LNCAP (cell line): ENCODE results near the gene ARSG.

Experiments
- TF ChIP-seq, protein P1 (sequence below): fragments of 450-650 bp; IDR thresholded peaks from 2 replicates; pipeline ENCODE4 v1.5.1; 2017; ENCODE audit warnings: mild to moderate bottlenecking

ARSG gene

DNA sequence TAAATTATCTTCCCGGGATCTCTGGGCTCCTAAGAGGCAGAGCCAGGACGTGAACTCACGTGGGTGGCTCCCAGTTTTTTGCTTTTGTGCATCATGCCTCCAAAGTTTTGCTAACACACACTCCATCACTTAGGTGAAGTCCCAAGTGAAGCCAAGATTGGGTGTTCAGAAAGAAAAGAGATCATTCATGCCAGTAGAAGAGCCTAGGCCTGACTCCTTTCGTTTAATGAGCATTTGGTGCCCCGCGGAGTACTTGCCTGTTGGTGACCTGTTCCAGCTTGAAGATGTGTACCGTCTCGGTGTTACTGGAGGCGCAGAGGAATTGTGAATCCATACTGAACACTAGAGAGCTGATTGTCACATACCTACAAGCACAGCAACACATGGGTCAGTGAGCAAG is 141.9 kb downstream of the ARSG start:
- TF ChIP-seq, protein P1, sequence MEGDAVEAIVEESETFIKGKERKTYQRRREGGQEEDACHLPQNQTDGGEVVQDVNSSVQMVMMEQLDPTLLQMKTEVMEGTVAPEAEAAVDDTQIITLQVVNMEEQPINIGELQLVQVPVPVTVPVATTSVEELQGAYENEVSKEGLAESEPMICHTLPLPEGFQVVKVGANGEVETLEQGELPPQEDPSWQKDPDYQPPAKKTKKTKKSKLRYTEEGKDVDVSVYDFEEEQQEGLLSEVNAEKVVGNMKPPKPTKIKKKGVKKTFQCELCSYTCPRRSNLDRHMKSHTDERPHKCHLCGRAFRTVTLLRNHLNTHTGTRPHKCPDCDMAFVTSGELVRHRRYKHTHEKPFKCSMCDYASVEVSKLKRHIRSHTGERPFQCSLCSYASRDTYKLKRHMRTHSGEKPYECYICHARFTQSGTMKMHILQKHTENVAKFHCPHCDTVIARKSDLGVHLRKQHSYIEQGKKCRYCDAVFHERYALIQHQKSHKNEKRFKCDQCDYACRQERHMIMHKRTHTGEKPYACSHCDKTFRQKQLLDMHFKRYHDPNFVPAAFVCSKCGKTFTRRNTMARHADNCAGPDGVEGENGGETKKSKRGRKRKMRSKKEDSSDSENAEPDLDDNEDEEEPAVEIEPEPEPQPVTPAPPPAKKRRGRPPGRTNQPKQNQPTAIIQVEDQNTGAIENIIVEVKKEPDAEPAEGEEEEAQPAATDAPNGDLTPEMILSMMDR: no peak

DNA sequence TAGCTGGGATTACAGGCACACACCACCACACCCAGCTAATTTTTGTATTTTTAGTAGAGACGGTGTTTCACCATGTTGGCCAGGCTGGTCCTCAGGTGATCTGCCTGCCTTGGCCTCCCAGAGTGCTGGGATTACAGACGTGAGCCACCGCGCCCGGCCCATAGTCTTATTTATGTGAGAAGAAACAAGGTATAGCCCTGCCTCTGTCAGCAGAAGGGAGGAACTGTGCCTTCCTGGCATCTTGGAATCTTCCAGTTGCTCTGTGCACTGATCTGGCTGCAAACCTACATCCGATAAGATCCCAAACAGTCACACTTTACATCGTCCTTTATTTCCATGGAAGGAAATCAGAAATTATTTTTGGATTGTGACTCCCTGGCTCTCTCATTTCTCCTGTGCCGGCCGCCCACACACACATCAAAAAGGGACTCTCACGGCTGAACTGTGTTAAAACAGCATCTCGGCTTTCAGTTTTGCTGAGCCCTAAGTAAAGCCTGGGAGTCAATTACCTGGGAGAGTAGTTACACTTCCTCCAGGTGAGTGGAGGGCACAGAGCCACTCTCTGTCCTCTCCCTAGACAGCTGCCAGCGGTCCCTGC is 142.7 kb downstream of the ARSG start:
- TF ChIP-seq, protein P1: no peak

DNA sequence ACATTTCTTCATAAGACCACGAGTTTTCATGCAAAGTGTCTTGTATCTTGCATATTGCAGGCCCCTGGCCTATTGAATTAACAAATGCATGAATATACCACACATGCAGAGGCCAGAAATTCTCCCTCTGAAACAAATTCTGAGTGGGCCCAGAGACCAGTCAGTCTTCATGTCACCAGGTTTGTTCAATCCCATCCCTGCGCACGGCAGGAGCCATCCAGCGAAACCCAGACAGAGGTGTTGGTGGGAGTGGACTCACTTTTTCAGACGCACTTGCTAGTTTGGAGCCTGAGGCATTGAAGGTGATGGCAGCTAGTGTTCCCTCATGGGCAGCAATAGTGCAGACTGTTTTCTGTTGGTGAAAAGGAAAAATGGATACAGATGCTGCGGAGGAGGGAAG is 144.1 kb downstream of the ARSG start:
- TF ChIP-seq, protein P1: no peak

DNA sequence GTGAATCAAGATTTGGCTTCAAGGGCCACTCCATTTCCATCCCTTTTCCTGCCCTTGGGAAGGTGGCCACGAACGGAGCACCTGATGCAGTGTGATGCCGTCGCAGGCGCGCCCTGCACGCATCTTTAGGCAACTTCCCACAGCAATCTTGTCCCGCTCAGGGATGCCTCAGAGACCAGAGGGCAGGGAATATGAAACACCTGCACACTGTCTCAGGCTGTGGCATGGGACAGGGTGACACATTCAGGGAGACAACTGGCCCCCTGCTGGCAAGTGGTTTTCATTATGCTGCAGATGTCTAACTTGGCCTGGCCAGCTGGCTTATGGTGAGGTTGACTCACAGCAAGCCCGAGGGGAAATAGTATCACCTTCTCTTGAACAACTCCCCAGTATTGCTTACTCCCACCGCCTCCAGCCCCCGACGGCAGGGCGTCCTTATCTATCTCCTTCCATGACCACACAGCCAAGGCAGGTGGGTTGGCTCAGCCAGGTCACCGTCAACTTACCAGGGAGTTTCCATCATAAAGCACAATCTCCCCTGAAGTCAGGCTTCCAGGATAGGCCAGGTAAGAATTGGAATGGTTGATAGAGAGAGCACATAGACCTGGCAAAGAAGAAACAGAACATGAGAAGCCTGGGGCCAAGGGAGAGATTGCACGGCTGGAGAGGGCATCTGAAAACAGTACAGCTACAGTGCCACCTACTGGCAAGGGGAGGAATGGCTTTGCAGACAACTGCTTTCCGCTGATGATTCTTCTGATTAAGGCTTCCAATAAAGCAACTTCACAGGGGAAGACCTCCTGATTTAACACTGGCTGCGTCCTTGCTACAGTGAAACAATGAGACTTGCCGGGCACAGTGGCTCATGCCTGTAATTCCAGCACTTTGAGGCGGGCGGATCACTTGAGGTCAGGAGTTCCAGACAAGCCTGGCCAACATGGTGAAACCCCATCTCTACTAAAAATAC is 144.9 kb downstream of the ARSG start:
- TF ChIP-seq, protein P1: peak; percentile 92

DNA sequence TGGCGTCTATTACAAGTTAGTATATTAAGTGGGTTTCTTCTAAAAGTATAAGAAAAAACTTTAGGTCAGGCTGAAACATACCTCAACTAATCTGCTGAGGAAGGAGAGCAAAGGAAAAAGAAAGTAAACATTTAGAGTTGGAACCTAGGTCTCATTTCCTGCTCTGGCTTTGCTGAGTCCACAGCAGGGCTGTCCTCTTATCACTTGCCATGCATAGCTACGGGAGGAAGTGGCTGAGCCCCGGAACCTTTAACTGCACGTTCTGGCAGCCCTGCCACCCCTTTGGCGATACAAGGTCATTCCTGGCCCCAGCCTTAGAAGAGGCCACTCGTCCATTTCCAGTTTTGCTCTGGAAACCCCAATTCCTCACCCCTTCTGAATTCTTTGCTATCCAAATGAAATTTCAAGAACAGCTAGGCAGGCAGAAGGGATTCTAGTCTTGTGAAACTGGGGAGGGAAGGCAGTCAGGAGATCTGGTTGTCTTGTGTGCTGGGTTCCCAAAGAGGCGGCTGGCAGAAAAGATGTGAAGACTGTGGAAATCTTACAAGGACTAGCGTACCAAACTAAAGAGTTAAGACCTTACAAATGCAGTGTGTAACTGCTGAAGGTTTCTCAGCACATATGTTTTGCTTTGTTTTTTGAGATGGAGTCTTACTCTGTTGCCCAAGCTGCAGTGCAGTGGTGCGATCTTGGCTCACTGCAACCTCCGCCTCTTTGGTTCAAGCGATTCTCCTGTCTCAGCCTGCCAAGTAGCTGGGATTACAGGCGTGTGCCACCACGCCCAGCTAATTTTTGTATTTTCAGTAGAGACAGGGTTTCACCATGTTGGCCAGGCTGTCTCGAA is 146.9 kb downstream of the ARSG start:
- TF ChIP-seq, protein P1: no peak

DNA sequence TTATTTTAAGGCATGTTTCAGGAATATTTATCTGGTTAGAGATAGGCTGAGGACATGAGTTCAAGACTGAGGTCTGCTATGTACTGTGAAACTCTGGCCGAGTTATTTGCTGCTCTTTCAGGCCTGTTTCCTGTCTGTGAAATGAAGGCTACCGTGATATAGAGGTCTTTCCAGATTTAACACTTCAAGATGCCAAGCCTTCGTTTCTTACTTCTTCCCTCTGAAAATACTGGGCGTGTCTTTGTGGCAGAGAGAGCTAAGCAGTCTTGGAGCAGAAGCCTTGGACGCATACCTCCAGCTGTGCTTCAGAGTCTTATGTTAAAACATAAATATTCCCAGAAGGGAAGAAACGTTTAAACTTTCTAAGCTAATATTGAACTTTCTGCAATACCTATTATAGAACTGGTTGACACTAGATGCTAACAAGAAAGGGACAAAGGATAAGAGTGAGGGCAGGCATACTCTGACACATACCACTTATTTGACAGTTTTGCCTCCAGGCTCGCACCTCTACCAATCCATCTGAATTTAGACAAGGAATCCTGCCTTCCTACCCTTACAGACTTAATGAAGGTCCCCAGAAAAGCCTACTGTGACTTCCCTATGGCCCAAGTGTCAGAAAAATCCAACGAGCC is 148.5 kb downstream of the ARSG start:
- TF ChIP-seq, protein P1: no peak

DNA sequence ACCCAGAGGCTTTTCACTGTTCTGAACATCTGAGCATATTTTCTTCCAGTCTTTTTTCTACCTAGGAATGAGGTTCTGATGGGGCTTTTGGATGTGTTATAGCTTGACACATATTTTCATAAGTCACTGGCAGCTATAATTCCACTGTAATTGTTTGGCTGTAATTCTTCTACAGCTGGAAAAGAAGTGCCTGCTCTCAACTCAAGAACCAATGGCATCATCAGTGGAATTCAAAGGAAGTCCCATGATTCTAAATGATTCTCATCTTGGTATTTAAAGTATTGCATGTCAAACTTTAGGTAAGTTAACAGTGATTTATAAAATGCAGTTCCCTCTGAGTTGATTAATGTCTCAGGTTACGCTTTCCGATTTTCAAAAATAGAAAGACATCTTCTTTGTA is 149.2 kb downstream of the ARSG start:
- TF ChIP-seq, protein P1: no peak
